Putamen (tissue), 1 donor: ENCODE results near the gene MOGAT3.

Source experiments
- DNase-seq: peaks from one replicate; pipeline ENCODE4 v3.0.0-alpha.2; 2016; ENCODE audit warnings: low spot score

Gene MOGAT3

DNA sequence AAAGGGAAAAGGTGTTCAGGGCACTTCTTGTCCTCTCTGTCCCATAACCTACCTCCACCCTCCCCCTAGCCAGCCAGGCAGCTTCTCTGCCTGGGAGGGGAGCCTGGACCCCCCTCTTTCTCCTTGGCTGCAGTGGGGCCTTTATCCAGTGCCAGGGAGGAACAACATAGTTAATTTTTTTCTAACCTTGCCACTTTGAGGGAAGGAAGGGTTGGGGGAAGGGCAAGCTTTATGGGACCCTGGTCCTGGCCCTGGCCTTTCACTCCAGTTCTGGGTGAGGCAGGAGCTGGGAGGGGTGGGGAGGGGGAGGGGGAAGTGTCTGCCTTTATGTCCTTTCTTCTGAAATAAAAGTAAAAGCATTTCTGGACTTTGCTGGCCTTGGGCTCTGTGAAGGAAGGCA lies 39.9 kb downstream of the MOGAT3 start:
- no peak for DNase-seq

DNA sequence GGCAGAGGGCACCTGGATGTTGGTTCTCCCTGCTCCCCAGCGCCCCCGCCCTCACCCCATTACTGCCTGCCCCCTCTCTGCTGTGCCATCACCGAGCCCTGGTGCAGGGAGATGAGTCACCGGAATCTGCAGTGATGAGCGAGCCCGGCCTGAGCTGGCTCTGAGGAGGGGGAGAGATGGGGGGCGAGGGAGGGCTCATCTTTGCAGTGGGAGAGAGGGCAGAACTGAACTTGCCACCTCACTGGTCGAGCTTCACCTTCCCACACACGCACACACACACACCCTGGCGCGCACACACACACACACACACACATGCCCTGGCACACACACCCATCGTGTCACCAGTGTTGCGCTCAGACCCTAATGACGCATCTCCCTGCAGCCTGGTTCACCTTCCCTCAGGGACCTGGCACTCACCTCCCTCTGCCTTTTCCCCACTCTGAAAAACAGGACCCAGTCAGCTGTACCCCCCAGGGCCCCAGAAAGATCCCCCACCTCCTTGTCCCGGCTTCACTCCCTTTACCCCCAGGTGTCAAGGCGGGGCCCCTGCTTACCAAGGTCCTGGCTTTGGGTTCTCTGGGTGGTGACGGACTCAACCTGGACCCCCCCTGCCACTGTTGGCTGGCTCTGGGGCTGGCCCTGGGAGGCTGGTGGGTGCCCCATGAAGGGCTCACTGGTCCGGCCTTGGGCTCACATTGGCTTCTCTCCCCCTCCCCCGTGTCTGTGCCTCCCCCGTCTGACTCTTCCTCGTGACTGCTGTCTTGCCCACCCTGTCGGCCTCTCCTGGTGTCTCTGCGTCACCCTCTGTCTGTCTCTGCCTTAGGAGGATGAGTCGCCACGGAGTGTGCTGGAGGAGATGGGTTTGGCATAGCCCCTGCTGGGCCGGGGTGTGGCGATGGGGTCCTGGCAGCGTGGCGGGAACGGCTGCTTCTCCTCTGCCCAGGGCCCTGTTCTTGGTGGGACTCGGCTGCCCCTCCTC lies 40.9 kb downstream of the MOGAT3 start:
- DNase-seq: no peak

DNA sequence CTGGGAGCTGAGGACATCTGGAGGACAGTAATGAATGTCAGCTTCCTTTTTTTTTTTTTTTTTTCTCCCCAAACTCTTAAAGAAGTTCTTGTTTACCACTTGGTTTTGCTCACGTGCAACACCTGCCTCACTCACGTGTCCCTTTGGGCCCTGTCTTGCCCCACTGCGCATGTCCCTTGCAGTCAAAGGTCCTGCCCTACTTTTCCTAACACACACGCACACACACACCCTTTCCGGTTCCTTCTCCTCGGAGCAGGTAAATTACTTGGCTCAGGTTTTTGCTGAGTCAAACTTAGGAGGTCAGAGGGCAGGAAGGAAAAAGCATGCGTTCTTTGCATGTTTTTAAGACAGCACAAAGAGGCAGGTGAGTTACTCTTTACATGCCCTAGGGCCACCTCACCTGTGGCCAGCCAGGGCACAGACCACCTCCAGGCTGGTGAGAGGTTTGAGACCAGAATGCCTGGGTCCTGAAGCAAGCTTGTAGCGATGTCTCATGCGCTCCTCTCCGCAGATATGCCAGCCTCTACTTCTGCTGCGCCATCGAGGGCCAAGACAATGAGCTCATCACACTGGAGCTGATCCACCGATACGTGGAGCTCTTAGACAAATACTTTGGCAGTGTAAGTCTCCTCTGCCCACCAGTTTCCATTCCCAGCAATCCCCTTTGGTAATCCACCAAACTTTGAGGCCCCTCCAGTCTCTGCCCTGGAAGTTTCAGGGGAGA lies 43.8 kb downstream of the MOGAT3 start:
- no peak for DNase-seq

DNA sequence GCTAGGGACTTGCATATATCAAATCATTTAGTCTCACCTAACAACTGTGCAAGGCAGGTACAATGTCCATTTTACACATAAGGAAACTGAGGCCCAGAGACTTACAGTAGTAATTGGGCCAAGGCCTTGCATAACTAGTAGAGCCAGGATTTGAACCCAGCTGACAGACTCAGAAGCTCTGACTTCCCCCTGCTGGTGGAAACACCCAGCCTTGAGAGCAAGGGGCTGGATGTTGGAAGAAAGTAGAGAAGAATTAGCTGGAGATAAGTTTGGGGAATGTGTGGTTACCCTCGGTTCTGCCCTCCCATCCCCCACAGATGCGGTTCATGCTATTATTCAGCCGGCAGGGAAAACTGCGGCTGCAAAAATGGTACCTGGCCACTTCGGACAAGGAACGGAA lies 44.6 kb downstream of the MOGAT3 start:
- no peak for DNase-seq

DNA sequence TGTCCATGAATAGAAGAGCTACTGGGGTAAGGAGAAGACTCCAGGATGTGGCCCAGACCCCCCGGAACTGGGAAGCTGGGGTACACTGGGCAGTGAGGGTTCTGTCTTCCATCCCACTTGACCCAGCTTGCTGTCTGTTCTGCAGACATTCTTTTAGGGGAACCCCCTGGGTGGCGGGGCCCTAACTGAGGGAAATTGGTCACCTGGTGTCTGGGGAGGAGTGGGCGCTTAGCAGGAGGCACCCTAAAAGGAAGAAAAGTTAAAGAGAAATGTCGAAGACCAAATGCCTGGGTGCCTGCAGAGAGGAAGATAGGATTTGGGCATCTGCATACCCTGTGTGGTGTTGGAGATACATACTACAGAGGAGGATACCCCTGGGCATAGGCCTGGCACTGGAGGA lies 45.5 kb downstream of the MOGAT3 start:
- no peak for DNase-seq

DNA sequence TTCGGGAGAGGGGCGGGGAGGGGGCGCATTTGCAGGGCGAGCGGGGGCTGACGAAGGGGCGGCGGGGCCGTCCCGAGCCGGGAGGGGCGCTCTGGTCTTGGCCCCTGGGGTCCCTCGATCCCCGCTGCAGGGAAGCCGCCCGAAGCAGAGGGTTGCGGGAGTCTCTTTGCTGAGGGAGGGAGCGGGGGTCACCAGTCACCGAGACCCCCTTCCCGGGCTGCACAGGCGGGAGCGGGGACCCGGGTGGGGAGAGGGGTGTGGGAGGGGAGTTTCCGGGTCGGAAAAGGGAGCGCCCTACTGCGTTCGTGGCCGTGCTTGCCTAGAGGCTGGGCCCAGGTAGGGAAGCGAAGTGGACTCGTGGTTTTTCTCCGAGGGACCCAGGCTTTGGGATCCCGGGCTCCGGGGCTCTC lies 46.1 kb downstream of the MOGAT3 start:
- no peak for DNase-seq

DNA sequence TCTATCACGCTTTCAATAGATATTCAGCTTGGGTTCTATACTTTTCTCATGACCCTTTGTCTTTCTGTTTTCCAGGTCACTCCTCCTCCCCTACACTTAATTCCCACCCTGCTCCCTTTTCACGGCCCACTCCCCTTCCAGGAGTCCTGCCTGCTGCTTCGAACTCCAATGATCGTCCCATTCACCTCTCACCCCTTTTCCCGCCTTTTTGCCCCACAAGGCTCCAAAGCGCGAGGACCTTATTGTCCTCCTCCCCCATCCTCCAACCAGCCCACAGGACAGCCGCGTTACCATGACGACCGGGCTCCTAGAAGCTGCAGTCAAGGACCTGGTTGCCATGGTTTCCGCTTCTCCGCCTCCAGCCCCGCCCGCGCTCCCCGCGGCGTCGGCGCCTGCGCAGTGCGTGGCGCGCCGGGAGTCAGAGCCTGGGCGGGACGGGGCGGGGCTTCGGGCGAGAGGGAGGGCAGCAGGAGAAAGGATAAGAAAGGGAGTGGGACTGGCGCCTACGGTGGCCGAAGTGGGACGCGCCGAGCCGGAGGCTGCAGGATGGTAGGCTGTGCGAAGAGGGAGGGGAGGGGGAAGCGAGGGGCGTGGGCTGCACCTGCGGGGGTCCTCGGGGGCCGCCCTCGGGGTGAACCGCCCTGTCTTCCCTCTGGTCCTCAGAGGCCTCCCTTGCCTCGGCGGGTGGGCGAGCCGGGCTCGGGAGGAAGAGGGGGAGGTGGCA lies 46.7 kb downstream of the MOGAT3 start, which contains the start of gene AP1S1:
AP1S1 (plus strand) TSS at position 508 of the 724 bp plus-strand sequence; CDS start at position 547, 39 bp downstream.
- DNase-seq: peak; percentile 94

DNA sequence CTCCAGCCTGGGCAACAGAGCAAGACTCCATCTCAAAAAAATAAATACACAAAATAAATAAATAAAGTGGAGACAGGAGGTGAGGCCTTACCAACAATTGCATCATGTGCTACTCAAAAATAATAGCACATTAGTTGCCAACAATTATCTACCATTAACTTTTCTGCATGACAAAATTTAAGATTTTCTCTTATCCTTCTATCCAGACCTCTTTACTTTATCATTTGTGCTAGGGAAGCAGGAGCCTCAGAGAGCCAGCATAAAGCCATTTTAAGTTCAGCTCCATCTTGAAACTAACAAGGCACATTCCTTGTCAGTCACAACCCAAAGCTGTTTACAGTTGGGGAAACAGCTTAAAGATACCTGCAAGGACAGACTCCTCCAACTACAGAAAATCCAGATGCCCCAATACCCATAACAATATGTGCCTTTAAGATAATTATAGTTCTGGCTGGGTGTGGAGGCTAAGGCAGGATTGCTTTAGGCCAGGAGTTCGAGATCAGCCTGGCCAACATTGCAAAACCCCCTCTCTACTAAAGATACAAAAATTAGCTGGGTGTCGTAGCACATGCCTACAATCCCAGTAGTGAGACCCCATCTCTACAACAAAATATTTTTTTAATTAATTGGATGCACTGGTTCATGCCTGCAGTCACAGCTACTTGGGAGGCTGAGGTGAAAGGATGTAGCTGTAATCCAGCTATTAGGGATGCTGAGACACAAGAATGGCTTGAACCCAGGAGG lies 48.8 kb downstream of the MOGAT3 start:
- no peak for DNase-seq
